AG08396 (cell line): ENCODE results near the gene CCDC27.

Experiments used
- DNase-seq: peaks from one replicate; pipeline ENCODE4 v3.0.0; 2012; ENCODE audit warnings: low spot score, mixed read lengths

The CCDC27 gene

GRCh38 chr1:3759796-3760195 lies 7.5 kb downstream of the CCDC27 start:
- no peak for DNase-seq

GRCh38 chr1:3761296-3762010 lies 9.2 kb downstream of the CCDC27 start:
- no peak for DNase-seq

GRCh38 chr1:3762151-3762872 lies 10.1 kb downstream of the CCDC27 start:
- no peak for DNase-seq

- DNase-seq: no peak
Measured at GRCh38 chr1:3762873-3763228, 10.6 kb downstream of the CCDC27 start.

GRCh38 chr1:3763351-3764125 lies 11.3 kb downstream of the CCDC27 start:
- DNase-seq: no peak

- no peak for DNase-seq
Measured at GRCh38 chr1:3767328-3767925, 15.2 kb downstream of the CCDC27 start.

- no peak for DNase-seq
Measured at GRCh38 chr1:3768811-3769390, 16.7 kb downstream of the CCDC27 start.

GRCh38 chr1:3770047-3770765 lies 18.0 kb downstream of the CCDC27 start:
- no peak for DNase-seq

GRCh38 chr1:3771108-3772026 lies 19.1 kb downstream of the CCDC27 start:
- no peak for DNase-seq

- peak; percentile 99 for DNase-seq
Measured at GRCh38 chr1:3772027-3772714, 19.9 kb downstream of the CCDC27 start.

GRCh38 chr1:3772715-3773571 lies 20.7 kb downstream of the CCDC27 start, which contains the start of gene SMIM1:
TSS of gene SMIM1 (plus strand) at chr1:3772749. CDS start at chr1:3775374, 2,625 bp downstream.
- DNase-seq: no peak

- DNase-seq: peak; percentile 43
Measured at GRCh38 chr1:3773572-3774275, 21.5 kb downstream of the CCDC27 start.

- no peak for DNase-seq
Measured at GRCh38 chr1:3774276-3774945, 22.2 kb downstream of the CCDC27 start.

- peak; percentile 82 for DNase-seq
Measured at GRCh38 chr1:3774946-3775489, 22.8 kb downstream of the CCDC27 start.

GRCh38 chr1:3775490-3776230 lies 23.4 kb downstream of the CCDC27 start:
- peak; percentile 88 for DNase-seq

- no peak for DNase-seq
Measured at GRCh38 chr1:3776231-3776961, 24.1 kb downstream of the CCDC27 start.
